Ascending aorta (tissue), 2 donors: ENCODE measurements around the gene UBFD1. TPM values are rescaled to one million over a fixed set of nuclear protein-coding genes. Genes with fewer than 3 reads are reported as not detected.

Source experiments
- DNase-seq, 2 donors: peaks; one replicate each; pipeline ENCODE4 v3.0.0-alpha.2; 2019; ENCODE audit warnings: low spot score in 2 of 2
- H3K27ac ChIP-seq, 2 donors: fragments of 200-600 bp; sonication (generic); one replicate each; pipeline ENCODE4 v1.5.1; 2016 to 2017; ENCODE audit warnings: mild to moderate bottlenecking in 1 of 2
- H3K27me3 ChIP-seq: fragments of 200-600 bp; sonication (generic); one replicate; pipeline ENCODE4 v1.5.1; 2017
- H3K36me3 ChIP-seq, 2 donors: fragments of 200-600 bp; sonication (generic); one replicate each; pipeline ENCODE4 v1.5.1; 2016
- H3K4me1 ChIP-seq, 2 donors: fragments of 200-600 bp; sonication (generic); one replicate each; pipeline ENCODE4 v1.5.1; 2016 to 2017; ENCODE audit warnings: mild to moderate bottlenecking in 1 of 2
- H3K4me3 ChIP-seq, 2 donors: fragments of 200-600 bp; sonication (generic); one replicate each; pipeline ENCODE4 v1.5.1; 2016 to 2017; ENCODE audit warnings: mild to moderate bottlenecking in 1 of 2
- H3K9me3 ChIP-seq, 2 donors: fragments of 200-600 bp; sonication (generic); one replicate each; pipeline ENCODE4 v1.5.1; 2016
- CTCF ChIP-seq, 3 experiments: fragments of 200-600 bp in 2 of 3; fragments of 450-650 bp in 1 of 3; sonication (generic) in 2 of 3; IDR thresholded peaks; one replicate each; pipeline ENCODE4 v1.5.1; 2016 to 2019; ENCODE audit warnings: antibody characterized with exemption in 3 of 3, mild to moderate bottlenecking in 1 of 3, moderate library complexity in 1 of 3
- intact Hi-C: fragments of 100-400 bp; cut with DNase I; formaldehyde crosslinking; loops from one replicate; pipeline ENCODE4 v1.15.1; 2023
- total RNA-seq: library from RNA; depleted of rRNA; stranded (reverse); fragments of >200 nt; gene quantifications from one replicate; pipeline ENCODE4 v1.1.0, GENCODE V29; 2016

UBFD1 gene
- total RNA-seq, 1 donor from 2014 or later: 51.8 TPM

GRCh38 chr16:23595246-23595950, 37.9 kb downstream of the UBFD1 start:
- no peak for DNase-seq
- TF ChIP-seq CTCF (IDR thresholded peaks at IDR 0.05): no peak
- Histone ChIP-seq H3K27me3 (no peaks in the 10 kb centered on the region), H3K9me3 (no peaks in the 10 kb centered on the region), H3K27ac (peak overlapping the region; percentile 85 to 87), H3K36me3 (peaks cover 7 to 30% of the 10 kb centered on the region in 2 donors), H3K4me1 (peaks cover 7 to 14% of the 10 kb centered on the region in 2 donors), H3K4me3 (peak overlapping the region; percentile 95 to 97)
- intact Hi-C loops: no loop called here

DNA sequence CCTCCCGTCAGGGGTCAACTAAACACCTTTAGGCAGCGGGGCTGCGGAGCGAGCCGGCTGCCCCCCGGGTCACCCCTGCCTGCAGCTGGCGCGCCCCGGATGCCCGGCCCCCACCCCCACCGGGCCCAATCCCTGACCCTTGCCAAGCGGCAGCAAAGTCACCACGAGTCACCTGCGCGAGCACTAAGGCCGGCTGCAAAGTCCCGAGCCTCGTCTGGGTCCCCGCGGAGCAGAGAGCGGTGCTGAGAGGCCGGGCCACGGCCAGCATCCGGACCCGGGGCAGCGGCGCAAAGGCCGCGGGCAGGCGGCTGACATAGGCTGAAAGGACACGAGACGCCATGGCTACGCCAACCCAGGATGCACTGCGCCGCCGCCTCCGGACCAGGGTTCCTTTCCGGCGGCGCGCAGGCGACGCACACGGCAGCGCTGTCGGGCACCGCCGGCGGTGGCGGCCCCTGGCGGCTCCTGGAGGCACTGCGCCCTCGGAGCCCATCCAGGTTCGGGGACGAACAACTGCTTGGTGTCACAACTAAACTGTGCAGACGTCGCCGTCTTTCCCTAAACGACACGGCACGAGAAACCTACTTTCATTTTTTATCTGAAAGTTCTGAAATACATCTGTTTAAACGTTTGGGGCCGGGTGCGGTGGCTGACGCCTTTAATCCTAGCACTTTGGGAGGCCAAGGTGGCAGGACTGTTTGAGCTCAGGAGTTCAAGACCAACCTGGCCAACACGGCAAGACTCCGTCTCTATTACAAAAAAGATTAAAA, 38.6 kb downstream of the UBFD1 start, which contains the start of gene NDUFAB1:
Gene NDUFAB1 (minus strand): TSS at position 366 of the 770 bp plus-strand sequence. CDS start 26 bp downstream, at position 340.
- intact Hi-C loops: loop anchor here (1.0 kb wide), 2 partner anchors 39 to 45 kb away; partner anchors contain the start of genes DCTN5, EARS2, PALB2 and UBFD1
- H3K36me3 ChIP-seq: peaks cover 7 to 23% of the 10 kb centered on the region in 2 donors
- TF ChIP-seq CTCF (IDR thresholded peaks at IDR 0.05): peak; percentile 97 to 100 (median 99)
- H3K27ac ChIP-seq: peak within 1 kb of the TSS; percentile 85 to 87
- H3K4me3 ChIP-seq: peak within 1 kb of the TSS; percentile 95 to 97
- no peaks in the 10 kb centered on the region for H3K27me3 ChIP-seq
- H3K4me1 ChIP-seq: peaks cover 7 to 14% of the 10 kb centered on the region in 2 donors
- peak; percentile 38 to 94 for DNase-seq
- no peaks in the 10 kb centered on the region for H3K9me3 ChIP-seq

DNA sequence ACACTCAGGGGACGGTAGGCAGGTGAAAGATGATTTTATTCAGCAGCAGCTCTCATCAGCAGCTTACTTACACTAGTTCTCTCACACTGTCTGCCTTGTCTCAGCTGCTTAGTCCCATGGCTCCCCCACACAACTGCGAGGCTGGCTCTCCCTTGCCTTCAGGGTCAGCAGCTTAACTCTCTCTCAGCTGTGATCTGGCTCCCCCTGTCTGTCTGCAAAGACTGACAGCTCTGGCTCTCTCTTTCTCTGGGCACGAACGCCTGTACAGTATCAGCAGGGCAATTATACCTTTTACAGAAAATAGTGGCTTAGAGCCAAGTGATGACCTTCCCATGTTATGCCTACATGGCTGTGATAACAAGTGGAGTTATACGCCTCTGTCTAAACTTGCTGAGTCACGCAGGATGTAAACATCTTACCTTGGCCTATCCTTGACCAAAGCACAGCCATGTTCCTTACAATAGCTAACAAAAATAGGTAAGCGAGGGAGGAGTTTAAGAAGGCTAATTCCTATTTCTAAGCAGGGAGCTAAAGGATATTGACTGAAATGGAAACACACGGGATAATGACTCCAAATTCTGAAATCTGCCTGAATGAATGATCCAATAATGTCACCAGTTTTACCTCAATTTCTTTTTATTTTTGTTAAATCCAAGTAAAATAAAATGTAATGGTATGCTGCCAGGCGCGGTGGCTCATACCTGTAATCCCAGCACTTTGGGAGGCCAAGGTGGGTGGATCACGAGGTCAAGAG, 39.7 kb downstream of the UBFD1 start:
- no peak for TF ChIP-seq CTCF (IDR thresholded peaks at IDR 0.05)
- DNase-seq: no peak
- H3K9me3 ChIP-seq: no peaks in the 10 kb centered on the region
- H3K36me3 ChIP-seq: peaks cover 0 to 15% of the 10 kb centered on the region in 2 donors
- no peak overlapping the region for H3K4me3 ChIP-seq
- intact Hi-C loops: no loop called here
- H3K27me3 ChIP-seq: no peaks in the 10 kb centered on the region
- H3K4me1 ChIP-seq: peaks cover 7 to 14% of the 10 kb centered on the region in 2 donors
- no peak overlapping the region for H3K27ac ChIP-seq

DNA sequence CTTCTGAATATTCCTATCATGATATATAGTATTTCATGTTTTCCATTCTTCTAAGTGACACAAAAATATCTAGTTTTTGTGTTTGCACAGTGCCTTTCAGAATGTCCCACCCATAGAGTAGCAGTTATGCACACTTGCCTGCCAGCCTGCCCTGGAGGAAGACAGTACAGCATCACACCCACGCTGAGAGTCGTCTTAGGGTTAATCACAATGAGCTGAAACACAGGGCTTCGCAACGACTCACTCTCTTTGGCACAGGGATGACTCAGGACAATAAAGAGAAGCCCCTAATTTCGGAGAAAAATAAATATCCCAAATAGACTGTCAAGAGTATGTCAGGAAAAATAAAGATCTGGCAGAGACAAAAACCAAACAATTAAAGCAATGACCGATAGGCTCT, 50.2 kb downstream of the UBFD1 start:
- Histone ChIP-seq H3K27ac (no peak overlapping the region), H3K27me3 (no peaks in the 10 kb centered on the region), H3K36me3 (peaks cover 3 to 45% of the 10 kb centered on the region in 2 donors), H3K4me1 (no peaks in the 10 kb centered on the region), H3K9me3 (no peaks in the 10 kb centered on the region), H3K4me3 (no peak overlapping the region)
- no peak for DNase-seq
- no peak for TF ChIP-seq CTCF (IDR thresholded peaks at IDR 0.05)
- intact Hi-C loops: no loop called here

GRCh38 chr16:23608194-23608593, 50.7 kb downstream of the UBFD1 start:
- Histone ChIP-seq H3K27ac (no peak overlapping the region), H3K4me1 (no peaks in the 10 kb centered on the region), H3K27me3 (no peaks in the 10 kb centered on the region), H3K36me3 (peaks cover 3 to 49% of the 10 kb centered on the region in 2 donors), H3K9me3 (no peaks in the 10 kb centered on the region), H3K4me3 (no peak overlapping the region)
- DNase-seq: no peak
- no peak for TF ChIP-seq CTCF (IDR thresholded peaks at IDR 0.05)
- intact Hi-C loops: no loop called here
